Mononuclear cell (primary cell): ENCODE data around the gene RFESD. TPM values are rescaled to one million over a fixed set of nuclear protein-coding genes. Genes with fewer than 3 reads are reported as not detected.

Experiments used
- H3K27me3 ChIP-seq: 2 replicates; pipeline ENCODE4 v1.6.0; 2011; ENCODE audit warnings: low read length, control low read depth; ENCODE audit not compliant: insufficient read depth
- H3K4me1 ChIP-seq: 2 replicates; pipeline ENCODE4 v1.5.1; 2011; ENCODE audit warnings: mild to moderate bottlenecking, low read length, control low read depth; ENCODE audit not compliant: insufficient read depth
- H3K4me3 ChIP-seq: 2 replicates; pipeline ENCODE4 v1.5.1; 2011; ENCODE audit warnings: mild to moderate bottlenecking, low read length, moderate library complexity
- H3K9me3 ChIP-seq: 2 replicates; pipeline ENCODE4 v1.5.1; 2011; ENCODE audit warnings: low read depth, mild to moderate bottlenecking, control low read depth, low read length
- total RNA-seq: library from RNA; depleted of rRNA; stranded (reverse); fragments of >200 nt; gene quantifications from one replicate; pipeline ENCODE4 v1.2.3, GENCODE V29; 2012

Gene RFESD
- total RNA-seq, 1 donor: 3.6 TPM

GRCh38 chr5:95667061-95667618 lies 20.6 kb downstream of the RFESD start:
- Histone ChIP-seq H3K9me3 (no peaks in the 10 kb centered on the region), H3K4me3 (no peak overlapping the region), H3K4me1 (peaks cover 4% of the 10 kb centered on the region), H3K27me3 (no peaks in the 10 kb centered on the region)

- H3K9me3 ChIP-seq: no peaks in the 10 kb centered on the region
- no peak overlapping the region for H3K4me3 ChIP-seq
- no peaks in the 10 kb centered on the region for H3K27me3 ChIP-seq
- H3K4me1 ChIP-seq: peaks cover 5% of the 10 kb centered on the region
Observed at GRCh38 chr5:95667678-95668077, 21.1 kb downstream of the RFESD start.

- no peaks in the 10 kb centered on the region for H3K27me3 ChIP-seq
- no peak overlapping the region for H3K4me3 ChIP-seq
- H3K4me1 ChIP-seq: peaks cover 5% of the 10 kb centered on the region
- H3K9me3 ChIP-seq: no peaks in the 10 kb centered on the region
Observed at GRCh38 chr5:95668216-95668615, 21.6 kb downstream of the RFESD start.

GRCh38 chr5:95668728-95669127 lies 22.2 kb downstream of the RFESD start:
- H3K27me3 ChIP-seq: no peaks in the 10 kb centered on the region
- H3K4me1 ChIP-seq: peaks cover 5% of the 10 kb centered on the region
- no peak overlapping the region for H3K4me3 ChIP-seq
- no peaks in the 10 kb centered on the region for H3K9me3 ChIP-seq

- peaks cover 5% of the 10 kb centered on the region for H3K4me1 ChIP-seq
- H3K4me3 ChIP-seq: no peak overlapping the region
- no peaks in the 10 kb centered on the region for H3K9me3 ChIP-seq
- H3K27me3 ChIP-seq: no peaks in the 10 kb centered on the region
Observed at GRCh38 chr5:95669540-95669939, 23.0 kb downstream of the RFESD start.

- H3K27me3 ChIP-seq: no peaks in the 10 kb centered on the region
- H3K4me1 ChIP-seq: peaks cover 5% of the 10 kb centered on the region
- H3K4me3 ChIP-seq: no peak overlapping the region
- H3K9me3 ChIP-seq: no peaks in the 10 kb centered on the region
Observed at GRCh38 chr5:95669985-95670384, 23.4 kb downstream of the RFESD start.

GRCh38 chr5:95670568-95670967 lies 24.0 kb downstream of the RFESD start:
- Histone ChIP-seq H3K27me3 (no peaks in the 10 kb centered on the region), H3K4me3 (no peak overlapping the region), H3K9me3 (no peaks in the 10 kb centered on the region), H3K4me1 (peaks cover 5% of the 10 kb centered on the region)

GRCh38 chr5:95671826-95672225 lies 25.2 kb downstream of the RFESD start:
- Histone ChIP-seq H3K4me1 (peaks cover 5% of the 10 kb centered on the region), H3K27me3 (no peaks in the 10 kb centered on the region), H3K4me3 (no peak overlapping the region), H3K9me3 (no peaks in the 10 kb centered on the region)

- Histone ChIP-seq H3K4me1 (peaks cover 5% of the 10 kb centered on the region), H3K27me3 (no peaks in the 10 kb centered on the region), H3K9me3 (no peaks in the 10 kb centered on the region), H3K4me3 (no peak overlapping the region)
Observed at GRCh38 chr5:95672641-95673040, 26.1 kb downstream of the RFESD start.

- Histone ChIP-seq H3K4me1 (peaks cover 5% of the 10 kb centered on the region), H3K9me3 (no peaks in the 10 kb centered on the region), H3K27me3 (no peaks in the 10 kb centered on the region), H3K4me3 (no peak overlapping the region)
Observed at GRCh38 chr5:95673081-95673480, 26.5 kb downstream of the RFESD start.

- H3K4me1 ChIP-seq: no peaks in the 10 kb centered on the region
Observed at GRCh38 chr5:95682891-95683290, 36.3 kb downstream of the RFESD start, which contains the start of gene SPATA9. Gene SPATA9, minus strand, starts transcription at chr5:95682991. Its CDS starts 137 bp downstream, at chr5:95682854.

GRCh38 chr5:95684361-95684760 lies 37.8 kb downstream of the RFESD start:
- peaks cover under 1% of the 10 kb centered on the region for H3K27me3 ChIP-seq
- H3K4me3 ChIP-seq: no peak overlapping the region
- no peaks in the 10 kb centered on the region for H3K4me1 ChIP-seq
- H3K9me3 ChIP-seq: no peaks in the 10 kb centered on the region

More at GRCh38 chr5:95682891-95683290, 36.3 kb downstream of the RFESD start, which contains the start of gene SPATA9:
- Histone ChIP-seq H3K4me3 (no peak within 1 kb of the TSS), H3K27me3 (peaks cover 4% of the 10 kb centered on the region), H3K9me3 (no peaks in the 10 kb centered on the region)

GRCh38 chr5:95686651-95687050 lies 40.1 kb downstream of the RFESD start:
- Histone ChIP-seq H3K9me3 (no peaks in the 10 kb centered on the region), H3K27me3 (no peaks in the 10 kb centered on the region), H3K4me3 (no peak overlapping the region), H3K4me1 (no peaks in the 10 kb centered on the region)

- Histone ChIP-seq H3K27me3 (no peaks in the 10 kb centered on the region), H3K4me1 (no peaks in the 10 kb centered on the region), H3K9me3 (no peaks in the 10 kb centered on the region), H3K4me3 (no peak overlapping the region)
Observed at GRCh38 chr5:95689680-95690079, 43.1 kb downstream of the RFESD start.

- Histone ChIP-seq H3K9me3 (no peaks in the 10 kb centered on the region), H3K27me3 (no peaks in the 10 kb centered on the region), H3K4me3 (no peak overlapping the region), H3K4me1 (no peaks in the 10 kb centered on the region)
Observed at GRCh38 chr5:95690333-95690732, 43.8 kb downstream of the RFESD start.
